MV-4-11 (cell line): ENCODE data around the gene GYS2.

Experiments
- DNase-seq: peaks from one replicate; lab custom pipeline; 2025; lab: John Stamatoyannopoulos, UW

The GYS2 gene

GRCh38 chr12:21502872-21503271 lies 101.8 kb downstream of the GYS2 start:
- DNase-seq = no peak

DNA sequence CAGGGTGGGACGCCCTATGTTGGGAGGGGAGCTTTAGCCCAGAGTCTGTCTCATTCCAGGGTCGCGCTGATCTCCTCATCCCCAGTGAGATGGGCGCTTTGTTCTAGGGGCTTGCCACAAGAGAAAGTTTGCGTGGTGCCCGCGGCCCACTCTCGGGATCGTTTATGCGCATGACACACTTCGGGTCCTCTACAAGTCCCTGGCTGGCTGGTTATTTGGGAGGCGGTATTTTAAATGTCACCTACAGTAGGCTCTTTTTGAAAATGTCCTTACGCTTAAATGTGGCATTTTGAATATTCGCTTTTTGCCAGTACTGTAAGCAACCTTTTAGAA lies 102.5 kb downstream of the GYS2 start:
- DNase-seq = peak; percentile 2

DNA sequence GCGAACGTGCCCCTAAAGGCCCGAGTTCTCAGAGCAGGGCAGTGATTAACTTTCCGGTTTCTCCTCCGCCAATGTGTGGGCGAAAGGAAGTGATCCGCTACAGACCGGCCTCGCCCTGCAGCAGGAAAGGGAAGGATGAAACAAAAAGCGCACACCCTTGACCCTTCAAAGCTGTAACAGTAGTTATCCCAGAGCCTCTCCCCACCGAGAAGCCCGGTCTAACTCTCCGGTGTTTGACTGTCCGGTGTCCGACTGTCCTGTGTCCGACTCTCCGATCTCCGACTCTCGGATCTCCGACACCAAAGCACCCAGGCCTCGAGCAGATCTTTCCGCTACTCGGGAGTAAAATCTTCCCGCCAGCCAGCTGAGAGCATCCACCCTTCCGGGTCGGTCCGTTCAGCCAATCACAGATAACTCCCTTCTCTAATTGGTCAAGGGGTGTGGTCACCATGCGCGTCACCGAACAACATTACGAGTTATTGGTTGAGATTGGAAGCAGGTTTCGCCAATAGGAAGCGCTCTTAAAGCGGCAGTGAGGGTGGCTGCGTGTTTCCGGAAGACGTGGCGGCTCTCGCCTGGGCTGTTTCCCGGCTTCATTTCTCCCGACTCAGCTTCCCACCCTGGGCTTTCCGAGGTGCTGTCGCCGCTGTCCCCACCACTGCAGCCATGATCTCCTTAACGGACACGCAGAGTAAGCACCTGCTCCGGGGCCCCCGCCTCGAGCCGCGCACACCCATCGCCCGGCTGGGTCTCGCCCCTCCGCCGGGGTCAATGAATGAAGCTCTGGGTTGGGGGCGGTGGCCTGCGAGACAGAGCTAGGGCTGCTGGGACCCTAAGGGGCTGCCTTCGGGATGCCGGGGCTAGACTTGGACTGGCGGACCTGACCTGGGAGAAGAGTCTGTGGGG lies 103.1 kb downstream of the GYS2 start, which contains the start of the genes GOLT1B and RECQL:
GOLT1B (plus strand) TSS at position 532 of the 906 bp plus-strand sequence; CDS start at position 667, 135 bp downstream.
RECQL (minus strand) TSS at position 378 of the 906 bp plus-strand sequence. CDS start 2,065 bp downstream, outside the sequence.
- DNase-seq = peak; percentile 98

DNA sequence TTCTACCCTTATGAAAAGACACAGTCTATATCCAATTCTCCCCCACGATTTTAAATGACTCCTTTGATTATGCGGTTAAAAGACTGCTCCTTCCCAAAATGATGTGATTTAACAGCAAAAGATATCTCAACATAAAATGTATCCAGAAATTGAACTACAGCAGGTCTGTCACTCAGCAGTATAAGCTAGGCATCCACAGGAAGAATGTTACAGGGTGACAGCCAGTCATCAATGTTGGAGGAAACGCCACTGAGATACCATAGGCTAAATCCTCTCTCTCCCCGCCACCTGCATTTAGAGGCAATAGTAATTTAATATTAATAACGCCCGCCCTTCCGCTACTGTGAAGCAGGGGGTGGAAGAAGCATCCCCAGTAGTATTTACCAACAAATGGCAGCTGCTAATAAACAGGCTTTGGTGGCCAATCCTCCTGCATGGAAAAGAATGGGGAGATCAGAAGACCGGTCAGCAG lies 103.8 kb downstream of the GYS2 start:
- no peak for DNase-seq

DNA sequence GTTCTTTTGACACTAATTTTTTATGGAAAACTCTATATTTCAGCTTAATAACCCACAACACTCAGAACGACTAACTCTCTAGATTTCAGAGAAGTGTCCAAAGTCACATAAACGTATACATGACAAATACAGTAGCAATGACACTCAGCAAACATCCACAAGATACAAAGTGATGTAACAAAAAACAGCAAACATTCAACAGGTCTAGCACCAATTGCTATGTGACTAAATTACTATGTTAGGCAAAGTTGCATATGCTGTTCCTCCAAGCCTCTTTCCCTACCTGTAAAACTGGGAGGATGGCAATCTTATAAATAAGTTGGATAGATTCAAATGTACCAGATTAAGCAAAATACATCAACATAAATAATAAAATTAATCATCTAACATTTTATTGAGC lies 104.9 kb downstream of the GYS2 start:
- no peak for DNase-seq
